HepG2 (cell line): Measurements from ENCODE around the gene ZNRF3. TPM values are rescaled to one million over a fixed set of nuclear protein-coding genes. Genes with fewer than 3 reads are reported as not detected.

Experiments
- AHDC1 ChIP-seq: sonication (generic); formaldehyde crosslinking; IDR thresholded peaks from 2 replicates; pipeline ENCODE4 v1.5.1; 2020; ENCODE audit warnings: mild to moderate bottlenecking, missing genetic modification reagents, borderline replicate concordance
- FOXA1 ChIP-seq, 2 experiments: fragments of 450-650 bp in 1 of 2; sonication (generic) in 1 of 2; formaldehyde crosslinking in 1 of 2; IDR thresholded peaks; 2 replicates each; pipeline versions ENCODE4 v1.4.0 to v1.6.1; 2016 to 2020; ENCODE audit warnings: missing genetic modification reagents in 1 of 2
- NR2F1 ChIP-seq, 2 experiments: fragments of 450-650 bp in 1 of 2; formaldehyde crosslinking in 1 of 2; IDR thresholded peaks; 2 replicates each; pipeline versions ENCODE4 v1.5.0 to v1.6.1; 2016 to 2020; ENCODE audit warnings: mild to moderate bottlenecking in 1 of 2, missing compliant biosample characterization in 1 of 2, missing genetic modification reagents in 1 of 2, moderate library complexity in 1 of 2
- RFXAP ChIP-seq: sonication (generic); formaldehyde crosslinking; IDR thresholded peaks from 2 replicates; pipeline ENCODE4 v1.4.0; 2020; ENCODE audit warnings: missing genetic modification reagents, borderline replicate concordance
- RXRA ChIP-seq: sonication (generic); formaldehyde crosslinking; IDR thresholded peaks from 2 replicates; pipeline ENCODE4 v1.5.1; 2020; ENCODE audit warnings: missing genetic modification reagents
- SETDB1 ChIP-seq: sonication (generic); formaldehyde crosslinking; IDR thresholded peaks from 2 replicates; pipeline ENCODE4 v1.5.1; 2020; ENCODE audit warnings: missing genetic modification reagents, mild to moderate bottlenecking, borderline replicate concordance
- SIX4 ChIP-seq: sonication (generic); formaldehyde crosslinking; IDR thresholded peaks from 2 replicates; pipeline ENCODE4 v1.4.0; 2020; ENCODE audit warnings: missing genetic modification reagents
- USF2 ChIP-seq, 2 experiments: sonication (generic) in 1 of 2; formaldehyde crosslinking in 1 of 2; IDR thresholded peaks; 2 replicates each; pipeline versions ENCODE4 v1.5.1 to v1.6.1; 2011 to 2020; ENCODE audit warnings: borderline replicate concordance in 1 of 2, low read depth in 1 of 2, low read length in 1 of 2, mild to moderate bottlenecking in 1 of 2, missing genetic modification reagents in 1 of 2, moderate library complexity in 1 of 2
- ZBTB40 ChIP-seq, 2 experiments: fragments of 450-650 bp in 1 of 2; sonication (generic) in 1 of 2; formaldehyde crosslinking in 1 of 2; IDR thresholded peaks; 2 replicates each; pipeline versions ENCODE4 v1.6.1 to v1.8.0; 2016 to 2022; ENCODE audit warnings: antibody characterized with exemption in 1 of 2, mild to moderate bottlenecking in 1 of 2, missing genetic modification reagents in 1 of 2
- polyA plus RNA-seq, 8 experiments: library from polyadenylated mRNA; depleted of rRNA in 3 of 8; stranded (reverse) in 7 of 8; unstranded in 1 of 8; fragments of >200 nt; fragmentation: Illumina TruSeq in 4 of 8; extraction: Trizol in 4 of 8; gene quantifications; 2 replicates each; pipeline versions ENCODE4 v1.2.1 to v1.2.3, GENCODE V29; 2011 to 2016; ENCODE audit warnings: low read depth in 4 of 8, missing spikeins in 1 of 8, mixed read lengths in 1 of 8; ENCODE audit not compliant: insufficient read depth in 1 of 8
- total RNA-seq, 5 experiments: library from RNA; depleted of rRNA; stranded (reverse); fragments of >200 nt; fragmentation: Illumina TruSeq; extraction: Trizol; gene quantifications; 2 replicates each; pipeline ENCODE4 v1.2.3, GENCODE V29; 2016; ENCODE audit warnings: low read depth in 1 of 5

Gene ZNRF3
- total and polyA plus RNA-seq, 2 of the 13 experiments (the other 11 are each of a cell fraction or from before 2014, with no cell fraction given): 20.3 to 36.7 TPM

- no peak for TF ChIP-seq ZBTB40 (IDR thresholded peaks at IDR 0.05)
- peak; percentile 11; the same call in 1 of the 2 replicates for TF ChIP-seq ZBTB40 (CRISPR knock-in tag; IDR thresholded peaks at IDR 0.05)
- peak; percentile 75; the same call in 1 of the 2 replicates for TF ChIP-seq AHDC1 (CRISPR knock-in tag)
- peak; percentile 54; the same call in 1 of the 2 replicates for TF ChIP-seq SIX4
- peak; percentile 62 for TF ChIP-seq RFXAP (CRISPR knock-in tag)
- TF ChIP-seq NR2F1 (CRISPR knock-in tag; IDR thresholded peaks at IDR 0.05): peak; percentile 85 to 89
- no peak for TF ChIP-seq FOXA1 (IDR thresholded peaks at IDR 0.05)
- TF ChIP-seq FOXA1 (CRISPR knock-in tag; IDR thresholded peaks at IDR 0.05): peak; percentile 54; the same call in 1 of the 2 replicates
- peak; percentile 93 for TF ChIP-seq RXRA (CRISPR knock-in tag)
- TF ChIP-seq USF2 (IDR thresholded peaks at IDR 0.05; ENCODE audit: low read depth, low read length): no peak
- no peak for TF ChIP-seq USF2 (CRISPR knock-in tag; IDR thresholded peaks at IDR 0.05; ENCODE audit: borderline replicate concordance)
- TF ChIP-seq SETDB1 (CRISPR knock-in tag): no peak
These were observed 18.3 kb upstream of the ZNRF3 start (continued) for GRCh38 chr22:28864878-28865596.
